GM10248 (cell line): ENCODE measurements around the gene HDGFL2.

Experiments
- CTCF ChIA-PET: fragments of 300-600 bp; sonication (Branson Sonifier 250); formaldehyde crosslinking; extraction: SDS; loops from one replicate; lab custom pipeline; 2021; ENCODE audit warnings: antibody characterized with exemption; lab: Yijun Ruan, JAX
- POLR2A ChIA-PET: fragments of 350-650 bp; sonication (Branson Sonifier 250); formaldehyde crosslinking; extraction: SDS; loops from one replicate; lab custom pipeline; 2020; ENCODE audit warnings: antibody characterized with exemption; lab: Yijun Ruan, JAX
- DNase-seq: peaks from one replicate; pipeline ENCODE4 v3.0.0; 2012; ENCODE audit errors: extremely low spot score
- CTCF ChIP-seq: IDR thresholded peaks from 2 replicates; pipeline ENCODE4 v1.5.1; 2012; ENCODE audit warnings: mild to moderate bottlenecking, low read depth; ENCODE audit errors: extremely low read depth, missing control alignments, control extremely low read depth

Gene HDGFL2

GRCh38 chr19:4505570-4506448 lies 33.7 kb downstream of the HDGFL2 start:
- DNase-seq = no peak
- CTCF ChIA-PET = no interaction called here
- POLR2A ChIA-PET = no interaction called here
- no peak for TF ChIP-seq CTCF

GRCh38 chr19:4506449-4507149 lies 34.5 kb downstream of the HDGFL2 start:
- no peak for TF ChIP-seq CTCF
- ChIA-PET POLR2A (no interaction called here), CTCF (interaction anchor here (3.7 kb wide), 1 partner anchor 17 kb away, joined by 31 read pairs; no protein-coding TSS in a partner anchor)
- DNase-seq = no peak

- DNase-seq = no peak
- TF ChIP-seq CTCF = no peak
- ChIA-PET POLR2A (interaction anchor here (0.6 kb wide), 1 partner anchor 519 kb away, joined by 3 read pairs; no protein-coding TSS in a partner anchor), CTCF (interaction anchor here (3.7 kb wide), 1 partner anchor 17 kb away, joined by 31 read pairs; no protein-coding TSS in a partner anchor)
Observed at GRCh38 chr19:4507150-4507452, 35.0 kb downstream of the HDGFL2 start.

- no peak for TF ChIP-seq CTCF
- POLR2A ChIA-PET = interaction anchor here (0.6 kb wide), 1 partner anchor 519 kb away, joined by 3 read pairs; no protein-coding TSS in a partner anchor
- CTCF ChIA-PET = interaction anchor here (1.2 to 3.7 kb wide), 2 partner anchors 9 to 16 kb away, joined by 3 to 31 read pairs; no protein-coding TSS in a partner anchor
- DNase-seq = no peak
Observed at GRCh38 chr19:4507804-4508203, 35.7 kb downstream of the HDGFL2 start.

- DNase-seq = no peak
- TF ChIP-seq CTCF = no peak
- ChIA-PET CTCF (interaction anchor here (0.7 to 3.7 kb wide), 3 partner anchors 9 to 242 kb away, joined by 3 to 31 read pairs (median 3); no protein-coding TSS in a partner anchor), POLR2A (no interaction called here)
Observed at GRCh38 chr19:4508698-4509097, 36.6 kb downstream of the HDGFL2 start.
